Caco-2 (cell line): Measurements from ENCODE around the gene ERI3. TPM values are rescaled to one million over a fixed set of nuclear protein-coding genes. Genes with fewer than 3 reads are reported as not detected.

Source experiments
- BruUV-seq: library from RNA; stranded (reverse); fragments of 400-500 nt; replicated peaks from 2 replicates; lab custom pipeline; 2021; lab: Mats Ljungman, UMichigan
- CTCF ChIA-PET: fragments of 300-600 bp; sonication (Branson Sonifier 250); formaldehyde crosslinking; loops from one replicate; lab custom pipeline; 2022; ENCODE audit warnings: antibody characterized with exemption; lab: Charles Lee
- POLR2A ChIA-PET: fragments of 300-600 bp; sonication (Branson Sonifier 250); formaldehyde crosslinking; loops from one replicate; lab custom pipeline; 2022; ENCODE audit warnings: antibody characterized with exemption; lab: Charles Lee
- DNase-seq, 2 experiments: peaks; one replicate each; pipeline versions ENCODE4 v3.0.0 to v3.0.0-alpha.2; 2020 to 2022
- H3K27me3 ChIP-seq: replicated peaks from 2 replicates; pipeline ENCODE4 v1.6.0; 2011; ENCODE audit warnings: low read length; ENCODE audit not compliant: control insufficient read depth, insufficient read depth
- H3K36me3 ChIP-seq: 2 replicates; pipeline ENCODE4 v1.5.1; 2011; ENCODE audit warnings: low read length; ENCODE audit not compliant: control insufficient read depth, insufficient read depth
- H3K4me1 ChIP-seq: fragments of 250-450 bp; sonication (Bioruptor Pico); 2 replicates; pipeline ENCODE4 v1.5.1; 2020; ENCODE audit warnings: mild to moderate bottlenecking
- H3K4me3 ChIP-seq: 2 replicates; pipeline ENCODE4 v1.5.1; 2011; ENCODE audit warnings: low read depth, mild to moderate bottlenecking, control low read depth, low read length
- H3K9me3 ChIP-seq: fragments of 250-450 bp; sonication (Bioruptor Pico); 2 replicates; pipeline ENCODE4 v1.5.1; 2020; ENCODE audit warnings: mild to moderate bottlenecking, moderate library complexity
- H3K27ac Mint-ChIP-seq: one replicate; pipeline ENCODE4 v1.8.0; 2022; ENCODE audit warnings: mixed read lengths; ENCODE audit not compliant: unreplicated experiment
- H3K27me3 Mint-ChIP-seq: one replicate; pipeline ENCODE4 v1.8.0; 2022; ENCODE audit warnings: mixed read lengths; ENCODE audit not compliant: insufficient read depth, unreplicated experiment
- H3K36me3 Mint-ChIP-seq: one replicate; pipeline ENCODE4 v1.8.0; 2022; ENCODE audit warnings: mild to moderate bottlenecking, mixed read lengths; ENCODE audit not compliant: insufficient read depth, unreplicated experiment
- H3K4me1 Mint-ChIP-seq: one replicate; pipeline ENCODE4 v1.8.0; 2022; ENCODE audit warnings: low read depth, mixed read lengths; ENCODE audit not compliant: unreplicated experiment
- H3K4me3 Mint-ChIP-seq: one replicate; pipeline ENCODE4 v1.8.0; 2022; ENCODE audit warnings: mild to moderate bottlenecking, moderate library complexity, mixed read lengths; ENCODE audit not compliant: unreplicated experiment
- H3K9me3 Mint-ChIP-seq: one replicate; pipeline ENCODE4 v1.8.0; 2022; ENCODE audit warnings: mixed read lengths; ENCODE audit not compliant: unreplicated experiment
- intact Hi-C: fragments of 100-400 bp; cut with micrococcal nuclease; formaldehyde crosslinking; loops from one replicate; pipeline ENCODE4 v1.10.0; 2022; ENCODE audit not compliant: unreplicated experiment
- total RNA-seq: library from RNA; stranded (reverse); gene quantifications from 2 replicates; pipeline ENCODE4 v1.2.3, GENCODE V29; 2022
- TF ChIP-seq, protein P1 (sequence below), 2 experiments: fragments of 200-600 bp in 1 of 2; IDR thresholded peaks; 1 replicate in 1 of 2; 2 replicates in 1 of 2; pipeline versions ENCODE4 v1.5.1 to v1.8.0; 2011 to 2022; ENCODE audit warnings: antibody characterized with exemption in 1 of 2, control low read depth in 1 of 2, inconsistent platforms in 1 of 2, low read depth in 1 of 2, low read length in 1 of 2, mild to moderate bottlenecking in 1 of 2, moderate library complexity in 1 of 2; ENCODE audit not compliant: insufficient read depth in 1 of 2, severe bottlenecking in 1 of 2, unreplicated experiment in 1 of 2

Gene ERI3
- total RNA-seq, 1 experiment from 2014 or later = 38.2 TPM

DNA sequence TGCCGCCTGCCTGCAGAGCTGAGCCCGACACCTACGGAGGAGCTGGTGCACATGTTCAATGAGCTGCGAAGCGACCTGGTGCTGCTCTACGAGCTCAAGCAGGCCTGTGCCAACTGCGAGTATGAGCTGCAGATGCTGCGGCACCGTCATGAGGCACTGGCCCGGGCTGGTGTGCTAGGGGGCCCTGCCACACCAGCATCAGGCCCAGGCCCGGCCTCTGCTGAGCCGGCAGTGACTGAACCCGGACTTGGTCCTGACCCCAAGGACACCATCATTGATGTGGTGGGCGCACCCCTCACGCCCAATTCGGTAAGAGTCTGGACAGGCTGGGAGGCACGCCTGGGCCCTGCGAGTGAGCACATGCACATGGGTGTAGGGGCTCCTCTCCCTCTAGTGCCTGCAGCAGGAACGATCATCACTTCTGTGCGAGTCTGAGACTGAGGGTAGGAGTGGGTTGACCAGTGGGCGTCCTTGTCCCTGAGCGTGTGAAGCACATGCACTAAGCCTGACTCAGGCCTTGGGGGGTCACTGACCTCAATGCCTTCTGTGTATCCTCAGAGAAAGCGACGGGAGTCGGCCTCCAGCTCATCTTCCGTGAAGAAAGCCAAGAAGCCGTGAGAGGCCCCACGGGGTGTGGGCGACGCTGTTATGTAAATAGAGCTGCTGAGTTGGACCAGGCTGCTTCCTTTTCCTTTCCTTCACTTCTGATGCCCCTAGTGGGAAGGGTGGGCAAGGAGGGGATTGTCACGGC is 134.9 kb downstream of the ERI3 start:
- Histone ChIP-seq H3K9me3 (no peaks in the 10 kb centered on the region), H3K4me3 (no peak overlapping the region), H3K36me3 (0 out of 2 replicates have a peak, but pooled peaks cover 2% of the 10 kb centered on the region), H3K4me1 (peaks cover 6% of the 10 kb centered on the region), H3K27me3 (no peaks in the 10 kb centered on the region)
- Mint-ChIP-seq H3K36me3 (peaks cover 9% of the 10 kb centered on the region), H3K9me3 (no peaks in the 10 kb centered on the region), H3K4me1 (no peaks in the 10 kb centered on the region), H3K27ac (no peak overlapping the region), H3K4me3 (no peak overlapping the region), H3K27me3 (no peaks in the 10 kb centered on the region)
- TF ChIP-seq, protein P1, sequence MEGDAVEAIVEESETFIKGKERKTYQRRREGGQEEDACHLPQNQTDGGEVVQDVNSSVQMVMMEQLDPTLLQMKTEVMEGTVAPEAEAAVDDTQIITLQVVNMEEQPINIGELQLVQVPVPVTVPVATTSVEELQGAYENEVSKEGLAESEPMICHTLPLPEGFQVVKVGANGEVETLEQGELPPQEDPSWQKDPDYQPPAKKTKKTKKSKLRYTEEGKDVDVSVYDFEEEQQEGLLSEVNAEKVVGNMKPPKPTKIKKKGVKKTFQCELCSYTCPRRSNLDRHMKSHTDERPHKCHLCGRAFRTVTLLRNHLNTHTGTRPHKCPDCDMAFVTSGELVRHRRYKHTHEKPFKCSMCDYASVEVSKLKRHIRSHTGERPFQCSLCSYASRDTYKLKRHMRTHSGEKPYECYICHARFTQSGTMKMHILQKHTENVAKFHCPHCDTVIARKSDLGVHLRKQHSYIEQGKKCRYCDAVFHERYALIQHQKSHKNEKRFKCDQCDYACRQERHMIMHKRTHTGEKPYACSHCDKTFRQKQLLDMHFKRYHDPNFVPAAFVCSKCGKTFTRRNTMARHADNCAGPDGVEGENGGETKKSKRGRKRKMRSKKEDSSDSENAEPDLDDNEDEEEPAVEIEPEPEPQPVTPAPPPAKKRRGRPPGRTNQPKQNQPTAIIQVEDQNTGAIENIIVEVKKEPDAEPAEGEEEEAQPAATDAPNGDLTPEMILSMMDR (IDR thresholded peaks at IDR 0.05; ENCODE audit: insufficient read depth in 1 of 2, low read depth in 1 of 2, low read length in 1 of 2, severe bottlenecking in 1 of 2, unreplicated experiment in 1 of 2) = no peak
- DNase-seq = no peak
- intact Hi-C loops = no loop called here
- POLR2A ChIA-PET = interaction anchor here (0.6 kb wide), 1 partner anchor 483 kb away, joined by 3 read pairs; no protein-coding TSS in a partner anchor
- BruUV-seq = no TSS peak
- CTCF ChIA-PET = no interaction called here

DNA sequence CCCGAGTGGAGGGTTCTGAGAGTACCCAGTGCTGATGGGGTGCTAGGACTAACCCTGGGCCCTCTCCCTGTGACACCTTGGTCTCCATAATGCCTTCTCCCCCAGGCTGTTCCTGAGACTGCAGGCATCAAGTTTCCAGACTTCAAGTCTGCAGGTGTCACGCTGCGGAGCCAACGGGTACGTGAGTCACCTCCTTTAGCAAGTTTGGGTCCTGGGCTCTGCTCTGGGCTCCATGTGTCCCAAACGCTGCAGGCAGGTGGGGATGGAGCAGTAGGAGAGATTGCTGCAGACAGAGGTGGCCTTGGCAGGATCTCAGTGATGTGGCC is 135.8 kb downstream of the ERI3 start:
- Histone ChIP-seq H3K4me1 (peaks cover 6% of the 10 kb centered on the region), H3K9me3 (no peaks in the 10 kb centered on the region), H3K27me3 (no peaks in the 10 kb centered on the region), H3K36me3 (0 out of 2 replicates have a peak, but pooled peaks cover 2% of the 10 kb centered on the region), H3K4me3 (no peak overlapping the region)
- Mint-ChIP-seq H3K27me3 (no peaks in the 10 kb centered on the region), H3K36me3 (peaks cover 14% of the 10 kb centered on the region), H3K4me3 (no peak overlapping the region), H3K27ac (no peak overlapping the region), H3K9me3 (no peaks in the 10 kb centered on the region), H3K4me1 (no peaks in the 10 kb centered on the region)
- ChIA-PET POLR2A (interaction anchor here (1.2 kb wide), 1 partner anchor 75 kb away, joined by 3 read pairs; no protein-coding TSS in a partner anchor), CTCF (no interaction called here)
- no peak for DNase-seq
- TF ChIP-seq, protein P1 (IDR thresholded peaks at IDR 0.05; ENCODE audit: insufficient read depth in 1 of 2, low read depth in 1 of 2, low read length in 1 of 2, severe bottlenecking in 1 of 2, unreplicated experiment in 1 of 2) = no peak
- no TSS peak for BruUV-seq
- intact Hi-C loops = loop anchor here (5.0 kb wide), 3 partner anchors 143 to 433 kb away; no protein-coding TSS in a partner anchor

DNA sequence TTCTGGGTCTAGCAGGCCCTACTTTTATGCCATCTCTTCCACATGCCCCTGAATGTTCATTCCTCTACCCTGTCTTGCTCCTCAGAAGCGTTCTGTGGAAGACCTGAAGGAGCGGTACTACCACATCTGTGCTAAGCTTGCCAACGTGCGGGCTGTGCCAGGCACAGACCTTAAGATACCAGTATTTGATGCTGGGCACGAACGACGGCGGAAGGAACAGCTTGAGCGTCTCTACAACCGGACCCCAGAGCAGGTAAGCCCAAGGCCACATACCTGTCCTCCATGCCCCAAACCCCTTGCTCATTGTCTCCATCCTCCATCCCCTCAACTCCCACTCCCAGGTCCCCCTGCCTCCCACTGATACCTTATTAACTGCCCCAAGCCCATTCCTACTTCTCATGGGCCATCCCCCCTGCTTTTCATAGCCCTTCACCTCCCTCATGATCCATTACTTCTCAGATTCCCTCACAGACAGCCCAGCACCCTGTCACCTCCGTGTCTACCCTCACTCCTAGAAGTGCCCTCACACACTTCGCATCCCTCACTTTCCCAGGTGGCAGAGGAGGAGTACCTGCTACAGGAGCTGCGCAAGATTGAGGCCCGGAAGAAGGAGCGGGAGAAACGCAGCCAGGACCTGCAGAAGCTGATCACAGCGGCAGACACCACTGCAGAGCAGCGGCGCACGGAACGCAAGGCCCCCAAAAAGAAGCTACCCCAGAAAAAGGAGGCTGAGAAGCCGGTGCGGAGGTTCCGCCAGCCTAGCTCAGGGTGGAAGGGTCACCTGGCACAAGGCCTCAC is 136.4 kb downstream of the ERI3 start:
- BruUV-seq = no TSS peak
- CTCF ChIA-PET = interaction anchor here (0.9 to 1.7 kb wide), 9 partner anchors 11 to 434 kb away, joined by 3 to 21 read pairs (median 4); no protein-coding TSS in a partner anchor
- peaks cover 14% of the 10 kb centered on the region for H3K36me3 Mint-ChIP-seq
- Histone ChIP-seq H3K9me3 (no peaks in the 10 kb centered on the region), H3K27me3 (no peaks in the 10 kb centered on the region), H3K36me3 (0 out of 2 replicates have a peak, but pooled peaks cover 2% of the 10 kb centered on the region), H3K4me3 (no peak overlapping the region), H3K4me1 (peaks cover 6% of the 10 kb centered on the region)
- peaks cover 5% of the 10 kb centered on the region for H3K4me1 Mint-ChIP-seq
- peak overlapping the region; percentile 1 for H3K27ac Mint-ChIP-seq
- POLR2A ChIA-PET = interaction anchor here (1.2 kb wide), 1 partner anchor 76 kb away, joined by 3 read pairs; no protein-coding TSS in a partner anchor
- H3K9me3 Mint-ChIP-seq = no peaks in the 10 kb centered on the region
- no peak overlapping the region for H3K4me3 Mint-ChIP-seq
- no peaks in the 10 kb centered on the region for H3K27me3 Mint-ChIP-seq
- intact Hi-C loops = loop anchor here (5.0 kb wide), 3 partner anchors 144 to 434 kb away; no protein-coding TSS in a partner anchor
- TF ChIP-seq, protein P1 (IDR thresholded peaks at IDR 0.05; ENCODE audit: insufficient read depth in 1 of 2, low read depth in 1 of 2, low read length in 1 of 2, severe bottlenecking in 1 of 2, unreplicated experiment in 1 of 2) = no peak
- DNase-seq = no peak
